NCI-H2196 treated with DMSO at 0.1 percent for 48 hours (cell line): Measurements from ENCODE around the gene RNF213.
"Not testable (repeated sequence)": the region's sequence is repeated elsewhere in the genome, so short reads cannot be mapped to it uniquely, and the experiment has no call there.

Source experiments
- DNase-seq: peaks from one replicate; lab custom pipeline; 2025; ENCODE audit not compliant: unreplicated experiment; lab: John Stamatoyannopoulos, UW

The RNF213 gene

DNA sequence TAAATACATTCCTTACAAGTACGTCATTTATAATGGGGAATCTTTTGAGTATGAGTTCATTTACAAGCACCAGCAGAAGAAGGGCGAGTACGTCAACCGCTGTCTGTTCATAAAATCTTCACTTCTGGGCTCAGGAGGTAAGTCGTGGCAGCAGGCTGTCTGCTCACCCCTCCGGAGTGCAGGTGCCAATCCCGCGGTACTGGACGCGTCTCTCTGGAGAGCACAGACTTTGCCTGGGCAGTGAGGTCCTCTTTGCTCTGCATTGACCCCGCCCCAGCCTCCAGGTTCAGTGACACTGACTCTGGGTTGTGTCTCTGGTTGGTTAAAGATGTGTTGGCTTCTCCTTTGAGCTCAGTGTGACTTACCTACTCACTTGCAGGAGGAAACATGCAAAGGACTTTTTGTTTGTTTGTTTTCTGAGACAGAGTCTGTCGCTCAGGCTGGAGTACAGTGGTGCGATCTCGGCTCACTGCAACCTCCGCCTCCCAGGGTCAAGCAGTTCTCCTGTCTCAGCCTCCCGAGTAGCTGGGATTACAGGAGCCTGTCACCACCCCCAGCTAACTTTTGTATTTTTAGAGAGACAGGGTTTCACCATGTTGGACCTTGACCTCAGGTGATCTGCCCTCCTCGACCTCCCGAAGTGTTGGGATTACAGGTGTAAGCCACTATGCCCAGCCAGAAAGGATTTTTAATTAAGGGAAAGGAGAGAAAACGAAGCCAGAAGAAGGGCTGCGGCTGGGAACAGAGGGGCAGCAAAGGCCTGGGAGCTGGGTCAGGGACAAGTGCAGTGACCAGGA is 31.2 kb downstream of the RNF213 start:
- DNase-seq, result no peak

- no peak for DNase-seq
Measured at GRCh38 chr17:80292521-80292971, 31.9 kb downstream of the RNF213 start.

DNA sequence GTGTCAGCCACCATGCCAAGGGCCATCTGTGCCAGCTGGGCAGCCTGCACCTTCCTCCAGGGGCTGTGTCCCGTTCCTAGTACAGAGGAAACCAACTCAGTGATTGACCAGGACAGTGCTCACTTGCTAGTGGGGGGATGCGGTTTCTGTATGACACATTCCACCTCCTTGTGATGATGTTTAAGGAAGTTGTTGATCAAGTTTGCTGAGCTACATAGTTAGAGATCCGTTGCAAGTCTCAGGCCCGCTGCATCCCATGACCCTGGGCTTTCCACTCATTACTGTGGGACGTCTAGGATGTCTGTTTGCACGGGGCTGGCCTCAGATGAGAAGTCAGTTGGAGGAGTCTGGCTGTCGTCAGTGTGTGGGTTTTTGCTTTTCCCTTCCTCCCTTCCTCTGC is 33.6 kb downstream of the RNF213 start:
- DNase-seq, result no peak

- DNase-seq, result no peak
Measured at GRCh38 chr17:80294653-80295052, 34.0 kb downstream of the RNF213 start.

- no peak for DNase-seq
Measured at GRCh38 chr17:80295146-80295545, 34.5 kb downstream of the RNF213 start.

- no peak for DNase-seq
Measured at GRCh38 chr17:80295559-80295958, 34.9 kb downstream of the RNF213 start.

DNA sequence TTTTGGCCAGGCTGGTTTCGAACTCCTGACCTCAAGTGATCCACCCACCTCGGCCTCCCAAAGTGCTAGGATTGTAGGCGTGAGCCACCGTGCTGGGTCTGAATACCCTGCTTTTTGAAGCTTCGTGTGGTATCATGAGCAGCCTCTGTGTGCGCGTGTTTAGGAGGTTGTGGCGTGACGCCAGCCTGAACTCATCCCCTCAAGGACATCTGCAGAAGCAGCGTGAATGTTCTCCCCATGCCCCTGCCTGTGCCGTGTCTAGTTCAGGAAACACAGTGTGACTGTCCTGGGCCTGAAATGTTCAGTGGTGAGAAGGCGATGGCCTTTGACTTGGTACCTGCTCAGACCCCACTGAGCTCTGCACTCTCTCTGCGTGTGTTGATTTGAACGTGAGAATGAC is 35.6 kb downstream of the RNF213 start:
- DNase-seq, result no peak

GRCh38 chr17:80297996-80298560 is 37.4 kb downstream of the RNF213 start:
- peak; percentile 86 for DNase-seq

DNA sequence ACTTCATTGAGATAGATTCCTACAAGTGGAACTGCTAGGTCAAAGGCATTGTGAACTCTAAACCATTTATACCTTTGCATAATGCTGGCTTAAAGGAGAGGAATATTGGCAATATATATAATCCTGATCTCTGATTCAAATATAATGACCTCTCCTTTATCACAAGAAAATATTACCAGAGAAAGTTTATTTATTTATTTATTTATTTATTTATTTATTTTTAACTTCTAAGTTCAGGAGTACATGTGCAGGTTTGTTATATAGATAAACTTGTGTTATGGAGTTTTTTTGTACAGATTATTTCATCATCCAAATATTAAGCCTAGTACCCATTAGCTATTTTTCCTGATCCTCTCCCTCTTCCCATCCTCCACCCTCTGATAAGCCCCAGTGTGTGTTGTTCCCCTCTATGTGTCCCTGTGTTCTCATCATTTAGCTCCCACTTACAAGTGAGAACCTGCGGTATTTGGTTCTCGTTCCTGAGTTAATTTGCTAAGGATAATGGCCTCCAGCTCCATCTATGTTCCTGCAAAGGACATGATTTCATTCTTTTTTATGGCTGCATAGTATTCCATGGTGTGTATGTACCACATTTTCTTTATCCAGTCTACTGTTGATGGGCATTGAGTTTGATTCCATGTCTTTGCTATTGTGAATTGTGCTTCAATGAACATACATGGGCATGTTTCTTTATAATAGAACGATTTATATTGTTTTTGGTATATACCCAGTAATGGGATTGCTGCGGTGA is 38.9 kb downstream of the RNF213 start:
- DNase-seq, result not testable (repeated sequence)

- DNase-seq, result not testable (repeated sequence)
Measured at GRCh38 chr17:80300756-80301155, 40.1 kb downstream of the RNF213 start.

DNA sequence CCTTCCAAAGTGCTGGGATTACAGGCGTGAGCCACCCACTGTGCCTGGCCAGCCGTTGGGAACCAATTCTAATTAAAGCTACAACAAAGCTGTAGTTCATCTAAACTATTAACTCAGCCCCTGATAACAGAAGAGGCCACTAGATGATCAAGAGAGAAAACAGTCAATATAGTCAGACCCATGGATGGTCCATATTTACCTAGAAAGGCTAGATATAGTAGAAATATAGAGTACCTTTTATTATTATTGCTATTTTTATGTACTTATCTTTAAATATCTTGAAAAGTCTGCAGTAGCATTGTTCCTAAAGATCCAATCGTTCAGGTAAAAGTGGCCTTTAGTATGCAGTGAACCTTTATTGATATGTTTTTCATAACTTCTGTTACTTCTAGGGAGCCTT is 43.2 kb downstream of the RNF213 start:
- DNase-seq, result no peak

DNA sequence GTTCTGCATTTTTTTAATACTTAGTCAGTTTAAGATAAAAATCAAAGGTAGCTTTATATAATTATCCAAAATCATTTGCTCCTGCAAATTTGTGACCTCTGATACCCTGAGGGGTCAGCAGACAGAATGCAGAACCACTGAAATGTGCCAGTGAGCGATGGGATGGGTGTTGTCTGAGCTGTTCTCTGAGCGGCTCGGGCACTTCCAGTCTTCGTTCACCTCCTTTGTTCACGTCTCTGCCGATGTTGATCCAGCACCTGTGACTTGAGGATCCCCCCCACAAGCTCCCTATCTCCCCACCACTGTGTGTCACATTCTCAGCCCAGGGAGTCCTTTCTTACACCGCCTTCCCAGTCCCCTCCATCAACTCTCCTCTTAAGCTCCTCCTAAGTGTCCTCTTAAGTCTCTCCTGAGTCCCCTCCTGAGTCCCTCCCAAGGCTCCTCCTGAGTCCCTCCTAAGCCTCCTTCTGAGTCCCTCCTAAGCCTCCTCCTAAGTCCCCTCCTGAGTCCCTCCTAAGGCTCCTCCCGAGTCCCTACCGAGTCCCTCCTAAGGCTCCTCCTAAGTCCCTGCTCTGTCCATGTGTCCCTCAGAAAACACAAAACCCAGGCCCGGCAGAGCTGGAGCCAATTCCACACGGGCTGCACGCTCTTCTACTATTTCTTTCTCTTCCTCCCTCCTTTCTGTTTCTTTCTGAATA is 47.5 kb downstream of the RNF213 start:
- DNase-seq, result no peak

GRCh38 chr17:80308692-80309517 is 48.3 kb downstream of the RNF213 start:
- DNase-seq, result no peak

GRCh38 chr17:80311216-80311827 is 50.7 kb downstream of the RNF213 start:
- DNase-seq, result no peak

DNA sequence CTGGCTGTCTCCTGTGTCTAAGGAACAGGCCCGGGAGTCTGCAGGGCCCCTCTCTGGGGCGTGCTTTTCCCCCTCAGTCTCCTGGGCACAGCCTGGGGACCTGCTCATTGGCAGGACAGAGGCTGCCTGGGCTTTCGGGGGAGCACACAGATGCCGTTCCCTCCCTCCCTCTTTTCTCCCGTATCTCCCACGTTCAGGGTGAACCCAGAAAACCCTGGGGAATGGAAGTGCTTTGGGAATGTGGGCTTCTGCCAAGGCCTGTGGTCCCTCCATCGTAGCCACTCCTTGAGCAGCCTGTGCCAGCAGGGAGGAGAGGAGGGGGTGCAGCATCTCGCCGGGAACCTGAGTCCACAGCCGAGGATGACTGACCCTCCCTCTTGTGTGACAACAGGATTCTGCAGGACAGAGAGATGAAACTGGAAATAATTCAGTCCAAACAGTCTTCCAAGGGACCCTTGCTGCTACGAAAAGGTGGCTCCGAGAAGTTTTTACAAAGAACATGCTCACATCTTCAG is 52.0 kb downstream of the RNF213 start:
- no peak for DNase-seq

- DNase-seq, result no peak
Measured at GRCh38 chr17:80313160-80313829, 52.6 kb downstream of the RNF213 start.

GRCh38 chr17:80313946-80314345 is 53.3 kb downstream of the RNF213 start:
- not testable (repeated sequence) for DNase-seq

DNA sequence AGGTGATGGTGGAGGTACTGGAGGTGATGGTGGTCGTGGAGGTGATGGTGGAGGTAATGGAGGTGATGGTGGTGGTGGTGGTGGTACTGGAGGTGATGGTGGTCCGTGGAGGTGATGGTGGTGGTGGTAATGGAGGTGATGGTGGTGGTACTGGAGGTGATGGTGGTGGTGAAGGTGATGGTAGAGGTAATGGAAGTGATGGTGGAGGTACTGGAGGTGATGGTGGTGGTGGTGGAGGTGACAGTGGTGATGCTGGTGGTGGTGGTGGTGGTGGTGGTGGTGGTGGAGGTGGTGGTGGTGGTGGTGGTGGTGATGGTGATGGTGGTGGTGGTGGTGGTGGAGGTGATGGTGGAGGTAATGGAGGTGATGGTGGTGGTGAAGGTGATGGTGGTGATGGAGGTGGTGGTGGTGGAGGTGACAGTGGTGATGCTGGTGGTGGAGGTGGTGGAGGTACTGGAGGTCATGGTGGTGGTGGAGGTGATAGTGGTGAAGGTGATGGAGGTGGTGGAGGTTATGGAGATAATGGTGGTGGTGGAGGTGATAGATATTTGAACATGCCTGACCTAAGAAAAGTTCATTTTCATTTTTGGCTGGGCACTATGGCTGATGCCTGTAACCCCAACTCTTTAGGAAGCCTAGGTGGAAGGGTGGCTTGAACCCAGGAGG is 55.0 kb downstream of the RNF213 start:
- DNase-seq, result no peak

DNA sequence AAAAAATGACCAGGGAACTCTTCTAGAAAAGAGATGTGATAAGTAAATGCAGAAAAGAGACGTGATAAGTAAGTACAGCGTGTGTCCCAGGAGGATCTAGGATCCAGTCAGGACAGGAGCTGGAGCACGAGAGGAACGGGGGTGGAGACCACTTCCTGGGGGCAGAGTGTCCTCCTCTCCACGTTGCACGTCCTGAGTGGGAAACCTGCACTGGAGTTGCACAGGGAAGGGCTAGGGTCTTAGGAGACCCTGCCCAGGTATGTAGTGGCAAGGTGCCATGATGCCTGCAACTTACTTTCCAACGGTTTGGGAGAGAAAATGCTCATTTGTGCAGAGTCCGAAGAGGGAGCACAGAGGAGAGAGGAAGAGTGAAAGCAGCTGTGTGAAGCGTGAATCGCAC is 55.8 kb downstream of the RNF213 start:
- no peak for DNase-seq
